ENCODE results near the gene PKP3.
"Not testable (repeated sequence)": the region's sequence is repeated elsewhere in the genome, so short reads cannot be mapped to it uniquely, and the experiment has no call there.

The PKP3 gene

GRCh38 chr11:396948-397548, 3.0 kb downstream of the PKP3 start:
- no peak for DNase-seq

GRCh38 chr11:398826-399225, 4.8 kb downstream of the PKP3 start:
- no peak for DNase-seq

GRCh38 chr11:399731-400211, 5.8 kb downstream of the PKP3 start:
- DNase-seq = no peak

- no peak for DNase-seq
Measured at GRCh38 chr11:400241-400689, 6.3 kb downstream of the PKP3 start.

- not testable (repeated sequence) for DNase-seq
Measured at GRCh38 chr11:401196-401595, 7.2 kb downstream of the PKP3 start.

GRCh38 chr11:403021-403760, 9.2 kb downstream of the PKP3 start:
- no peak for DNase-seq

GRCh38 chr11:403761-404431, 9.9 kb downstream of the PKP3 start:
- DNase-seq = no peak

- DNase-seq = no peak
Measured at GRCh38 chr11:404551-405264, 10.7 kb downstream of the PKP3 start.

GRCh38 chr11:405323-405953, 11.4 kb downstream of the PKP3 start:
- DNase-seq = no peak

GRCh38 chr11:405954-406795, 12.2 kb downstream of the PKP3 start:
- no peak for DNase-seq

GRCh38 chr11:406796-407650, 13.0 kb downstream of the PKP3 start:
- DNase-seq = peak; percentile 90

GRCh38 chr11:407651-408123, 13.7 kb downstream of the PKP3 start:
- no peak for DNase-seq

- no peak for DNase-seq
Measured at GRCh38 chr11:408154-409007, 14.4 kb downstream of the PKP3 start.

GRCh38 chr11:409008-409599, 15.1 kb downstream of the PKP3 start:
- DNase-seq = no peak

GRCh38 chr11:409600-410483, 15.8 kb downstream of the PKP3 start:
- no peak for DNase-seq

- not testable (repeated sequence) for DNase-seq
Measured at GRCh38 chr11:410711-411110, 16.7 kb downstream of the PKP3 start.

GRCh38 chr11:411520-411919, 17.5 kb downstream of the PKP3 start:
- DNase-seq = not testable (repeated sequence)

- no peak for DNase-seq
Measured at GRCh38 chr11:412641-413119, 18.7 kb downstream of the PKP3 start.

All from activated effector memory CD4-positive, alpha-beta T cell treated with Interleukin-2 at 50 U/mL for 16 hours (primary cell).